ELF-1 (cell line): ENCODE measurements around the gene CELA1.
A peak's percentile ranks its signal among the peaks of the same experiment; 100 is the strongest.

Source experiments
- DNase-seq: peaks from one replicate; pipeline ENCODE4 v3.0.0-alpha.2; 2016; ENCODE audit warnings: low read depth, low spot score

CELA1 gene

GRCh38 chr12:51374856-51375255, 28.4 kb upstream of the CELA1 start:
- no peak for DNase-seq

DNA sequence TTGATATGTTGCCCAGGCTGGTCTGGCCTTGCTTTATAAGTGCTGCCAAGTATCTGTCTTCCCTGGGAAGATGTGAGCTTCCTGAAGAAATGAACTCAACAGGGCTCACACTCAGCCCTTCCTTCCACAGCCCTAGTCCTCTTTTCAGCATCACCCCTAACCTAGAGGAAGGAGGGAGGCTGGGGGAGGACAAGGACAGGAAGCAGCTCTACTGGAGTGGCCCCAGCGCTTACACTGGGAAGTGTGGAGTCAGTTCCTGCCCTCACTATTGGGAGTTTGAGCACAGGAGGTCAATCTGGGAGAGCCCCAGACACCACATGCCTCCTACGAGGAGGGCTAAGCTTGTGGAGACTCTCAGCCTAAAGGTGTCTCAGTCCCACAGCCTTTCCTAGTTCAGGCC, 27.9 kb upstream of the CELA1 start:
- no peak for DNase-seq

DNA sequence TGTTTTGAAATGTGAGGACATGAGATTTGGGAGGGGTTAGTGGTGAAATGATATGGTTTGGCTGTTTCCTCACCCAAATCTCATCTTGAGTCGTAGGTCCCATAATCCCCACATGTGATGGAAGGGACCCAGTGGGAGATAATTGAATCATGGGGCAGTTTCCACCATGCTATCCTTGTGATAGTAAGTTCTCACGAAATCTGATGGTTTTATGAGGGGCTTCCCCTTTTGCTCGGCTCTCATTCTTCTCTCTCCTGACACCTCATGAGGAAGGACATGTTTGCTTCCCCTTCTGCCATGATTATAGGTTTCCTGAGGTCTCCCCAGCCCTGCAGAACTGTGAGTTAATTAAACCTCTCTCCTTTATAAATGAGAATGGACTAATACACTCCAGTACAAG, 26.7 kb upstream of the CELA1 start:
- DNase-seq: no peak

DNA sequence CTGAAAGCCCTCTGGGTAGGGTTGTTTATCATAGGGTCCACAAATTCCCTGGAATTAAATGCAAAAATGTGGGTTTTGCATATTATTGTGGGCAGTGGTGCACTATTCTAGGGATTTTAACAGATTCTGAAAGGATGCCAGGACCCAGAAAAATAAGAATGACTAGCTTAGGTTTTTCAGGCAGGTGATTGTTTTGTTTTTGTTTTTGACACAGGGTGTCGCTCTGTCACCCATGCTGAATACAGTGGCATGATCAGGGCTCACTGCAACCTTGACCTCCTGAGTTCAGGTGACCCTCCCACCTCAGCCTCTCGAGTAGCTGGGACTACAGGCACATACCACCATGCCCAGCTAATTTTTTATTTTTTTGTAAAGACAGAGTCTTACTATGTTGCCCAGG, 25.5 kb upstream of the CELA1 start:
- no peak for DNase-seq

- DNase-seq: peak; percentile 98
Measured at GRCh38 chr12:51371295-51371953, 24.9 kb upstream of the CELA1 start.

- no peak for DNase-seq
Measured at GRCh38 chr12:51370667-51371066, 24.2 kb upstream of the CELA1 start.

DNA sequence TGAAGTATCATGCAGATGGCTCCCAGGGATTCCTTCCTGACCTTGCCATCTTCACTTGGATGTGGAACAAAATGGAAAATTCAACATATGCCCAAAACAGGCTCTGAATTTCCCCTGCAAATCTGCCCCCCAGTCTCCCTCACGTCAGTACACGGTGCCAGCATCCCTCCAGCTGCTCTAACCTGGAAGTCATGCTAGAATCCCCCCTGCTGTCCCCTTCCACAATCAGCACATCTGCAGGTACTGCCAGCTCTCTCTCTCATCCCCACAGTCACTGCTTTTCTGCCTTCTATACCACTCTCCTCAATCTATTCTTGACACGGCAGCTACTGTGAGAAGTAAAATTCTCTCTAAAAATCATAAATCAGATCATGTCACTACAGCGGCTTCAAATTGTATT, 23.1 kb upstream of the CELA1 start:
- DNase-seq: no peak

GRCh38 chr12:51368640-51369517, 22.4 kb upstream of the CELA1 start:
- no peak for DNase-seq

- no peak for DNase-seq
Measured at GRCh38 chr12:51365276-51365675, 18.8 kb upstream of the CELA1 start.

GRCh38 chr12:51364001-51364400, 17.5 kb upstream of the CELA1 start:
- no peak for DNase-seq

GRCh38 chr12:51362747-51363342, 16.4 kb upstream of the CELA1 start:
- DNase-seq: no peak

- no peak for DNase-seq
Measured at GRCh38 chr12:51362307-51362706, 15.8 kb upstream of the CELA1 start.

DNA sequence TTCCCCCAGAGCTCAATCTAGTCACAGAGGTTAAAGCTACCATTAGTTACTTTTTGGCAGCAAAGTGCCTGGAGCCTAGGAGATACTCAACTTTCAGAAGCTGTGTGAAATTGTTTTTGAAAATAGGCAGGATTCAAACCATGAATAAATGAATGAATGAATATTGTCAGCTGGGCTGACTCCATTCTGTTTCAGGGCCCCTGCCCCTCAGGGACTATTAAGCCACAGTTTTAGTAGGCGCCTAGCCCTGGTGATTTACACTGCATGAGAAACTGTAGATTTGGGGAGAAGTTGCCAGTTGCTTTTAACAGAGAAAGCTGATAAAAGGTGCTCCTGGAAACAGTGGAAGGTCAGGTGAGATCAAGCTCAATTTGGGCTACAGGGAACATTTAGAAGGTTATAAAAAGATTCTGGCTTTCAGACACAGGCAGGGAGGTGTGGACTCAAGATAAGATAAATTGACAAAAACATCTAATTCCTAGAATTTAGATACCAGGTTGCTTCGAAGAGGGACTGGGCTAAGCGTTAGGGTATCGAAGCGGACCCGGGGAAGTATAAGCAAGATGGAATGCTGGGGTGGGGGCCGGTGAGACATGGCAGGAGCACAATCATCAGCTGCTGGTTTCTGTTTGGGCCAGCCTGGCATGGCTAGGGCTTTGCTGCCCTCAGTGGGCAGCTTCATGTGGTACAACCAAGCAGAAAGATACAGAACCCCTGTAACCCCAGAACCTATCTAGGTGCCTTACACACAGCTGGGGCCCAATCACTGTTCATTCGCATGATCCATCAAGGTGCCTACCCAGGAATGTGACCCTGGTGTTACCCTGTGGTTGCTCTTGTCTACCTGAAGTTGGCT, 14.9 kb upstream of the CELA1 start:
- no peak for DNase-seq

GRCh38 chr12:51360315-51360714, 13.8 kb upstream of the CELA1 start:
- DNase-seq: no peak

- DNase-seq: no peak
Measured at GRCh38 chr12:51359851-51360250, 13.4 kb upstream of the CELA1 start.

DNA sequence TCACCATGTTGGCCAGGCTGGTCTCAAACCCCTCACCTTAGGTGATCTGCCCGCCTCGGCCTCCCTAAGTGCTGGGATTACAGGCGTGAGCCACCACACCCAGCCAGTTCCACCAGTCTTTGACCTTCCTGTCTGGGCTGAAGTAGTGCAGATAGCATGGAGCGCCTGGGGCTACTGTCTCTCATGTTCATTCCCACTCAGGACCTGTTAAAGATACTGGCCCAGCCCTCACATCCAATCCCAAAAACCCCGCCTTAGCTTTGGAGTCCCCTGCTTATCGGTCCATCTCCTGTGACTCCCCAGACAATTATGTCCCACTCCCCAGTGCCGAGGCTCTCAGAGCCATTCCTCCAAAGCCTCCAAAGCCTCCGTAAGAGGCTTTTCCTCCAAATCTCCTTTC, 12.0 kb upstream of the CELA1 start:
- no peak for DNase-seq

GRCh38 chr12:51357374-51358047, 11.0 kb upstream of the CELA1 start:
- DNase-seq: no peak

DNA sequence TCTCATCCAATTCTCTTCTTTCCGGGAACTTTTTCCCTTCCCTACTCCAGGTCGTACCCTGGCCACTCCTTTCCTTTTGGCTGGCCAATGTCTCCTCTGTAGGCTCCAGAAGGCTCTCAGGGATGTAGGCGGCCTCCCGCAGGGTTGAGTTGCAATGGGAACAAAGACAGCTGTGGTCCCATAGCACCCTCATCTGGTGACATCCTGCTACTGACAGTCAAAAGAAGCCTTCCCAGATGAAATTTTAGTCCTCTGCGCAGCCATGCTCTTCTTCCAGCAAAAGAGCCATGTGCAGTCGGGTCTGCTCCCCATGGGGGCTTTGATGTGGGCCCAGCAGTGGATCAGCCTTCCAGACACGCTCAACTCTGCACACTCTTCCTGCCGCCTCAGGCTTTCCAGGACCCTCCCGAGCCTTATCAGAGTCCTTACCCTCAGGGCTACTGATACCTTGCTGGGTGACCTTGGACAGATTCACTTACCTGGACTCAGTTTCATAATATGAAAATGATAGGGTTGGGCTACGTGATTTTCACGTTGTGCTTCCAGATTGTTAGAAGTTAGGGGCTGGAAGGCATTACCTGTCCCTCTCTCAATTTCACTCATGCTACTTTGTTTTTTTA, 5.5 kb upstream of the CELA1 start:
- peak; percentile 95 for DNase-seq

DNA sequence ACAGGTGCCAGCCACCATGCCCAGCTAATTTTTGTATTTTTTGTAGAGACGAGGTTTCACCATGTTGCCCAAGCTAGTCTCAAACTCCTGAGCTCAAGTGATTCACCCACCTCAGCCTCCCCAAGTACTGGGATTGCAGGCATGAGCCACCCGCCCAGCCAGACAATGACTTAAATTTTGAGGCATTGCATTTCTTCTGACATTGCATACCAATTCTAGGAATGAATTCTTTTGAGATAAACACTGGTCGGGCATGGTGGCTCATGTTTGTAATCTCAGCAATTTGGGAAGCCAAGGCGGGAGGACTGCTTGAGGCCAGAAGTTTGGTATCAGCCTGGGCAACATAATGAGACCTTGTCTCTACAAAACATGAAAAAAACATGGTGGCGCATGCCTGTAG, 2.5 kb upstream of the CELA1 start:
- DNase-seq: no peak

DNA sequence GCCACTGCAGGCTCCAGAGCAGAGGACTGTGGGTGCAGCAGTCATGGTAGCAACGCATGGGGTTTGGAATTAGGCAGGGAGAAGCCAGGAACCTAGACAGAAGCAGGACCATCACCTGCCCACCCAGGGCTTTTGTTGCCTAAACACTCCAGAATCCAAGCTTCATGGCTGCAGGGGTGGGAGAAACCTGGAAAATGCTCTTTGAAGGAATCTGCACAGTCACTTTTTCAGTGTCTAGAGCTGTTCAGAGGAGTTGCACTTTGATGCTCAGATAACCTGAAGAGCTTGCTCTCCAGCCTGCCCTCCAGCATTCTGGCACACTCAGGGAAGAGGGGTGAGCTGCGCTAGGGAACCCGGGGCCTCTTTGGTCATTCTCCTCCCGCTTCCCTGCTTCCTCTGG, 1.6 kb upstream of the CELA1 start:
- peak; percentile 87 for DNase-seq

DNA sequence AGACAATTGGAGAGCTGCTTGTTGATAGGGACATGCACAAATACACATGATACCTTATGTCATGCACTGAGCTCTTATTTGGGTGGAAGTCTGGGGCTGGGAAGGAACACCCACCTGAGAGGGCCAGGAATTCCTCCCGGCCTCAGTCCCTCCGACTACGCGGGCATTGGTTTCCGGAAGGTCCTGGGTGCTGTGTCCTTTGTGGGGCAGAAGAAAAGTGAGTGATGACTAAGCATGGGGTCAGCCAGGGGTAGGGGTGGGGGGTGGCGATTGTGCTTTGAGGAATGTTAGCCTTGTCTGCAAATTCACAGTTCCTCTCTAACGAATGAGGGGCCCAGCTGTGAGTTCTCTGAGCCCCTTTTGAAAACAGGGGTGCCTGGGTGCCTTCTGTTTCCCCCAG, 798 bp downstream of the CELA1 start:
- DNase-seq: no peak
